Upper lobe of left lung (tissue), 4 donors: ENCODE results near the gene METTL27.

ENCODE experiments used
- EP300 ChIP-seq, 4 donors: sonication (generic); formaldehyde crosslinking; IDR thresholded peaks; one replicate each; pipeline ENCODE4 v1.5.1; 2017; ENCODE audit warnings: antibody characterized with exemption in 4 of 4, control low read depth in 2 of 4
- POLR2AphosphoS5 ChIP-seq, 2 donors: sonication (generic); formaldehyde crosslinking; IDR thresholded peaks; one replicate each; pipeline ENCODE4 v1.5.1; 2017; ENCODE audit warnings: antibody characterized with exemption in 2 of 2
- TF ChIP-seq, protein P1 (sequence below), 6 experiments: fragments of 450-650 bp in 4 of 6; fragments of 200-600 bp in 2 of 6; sonication (generic) in 2 of 6; IDR thresholded peaks; one replicate each; pipeline ENCODE4 v1.5.1; 2016 to 2019; ENCODE audit warnings: antibody characterized with exemption in 6 of 6

DNA sequence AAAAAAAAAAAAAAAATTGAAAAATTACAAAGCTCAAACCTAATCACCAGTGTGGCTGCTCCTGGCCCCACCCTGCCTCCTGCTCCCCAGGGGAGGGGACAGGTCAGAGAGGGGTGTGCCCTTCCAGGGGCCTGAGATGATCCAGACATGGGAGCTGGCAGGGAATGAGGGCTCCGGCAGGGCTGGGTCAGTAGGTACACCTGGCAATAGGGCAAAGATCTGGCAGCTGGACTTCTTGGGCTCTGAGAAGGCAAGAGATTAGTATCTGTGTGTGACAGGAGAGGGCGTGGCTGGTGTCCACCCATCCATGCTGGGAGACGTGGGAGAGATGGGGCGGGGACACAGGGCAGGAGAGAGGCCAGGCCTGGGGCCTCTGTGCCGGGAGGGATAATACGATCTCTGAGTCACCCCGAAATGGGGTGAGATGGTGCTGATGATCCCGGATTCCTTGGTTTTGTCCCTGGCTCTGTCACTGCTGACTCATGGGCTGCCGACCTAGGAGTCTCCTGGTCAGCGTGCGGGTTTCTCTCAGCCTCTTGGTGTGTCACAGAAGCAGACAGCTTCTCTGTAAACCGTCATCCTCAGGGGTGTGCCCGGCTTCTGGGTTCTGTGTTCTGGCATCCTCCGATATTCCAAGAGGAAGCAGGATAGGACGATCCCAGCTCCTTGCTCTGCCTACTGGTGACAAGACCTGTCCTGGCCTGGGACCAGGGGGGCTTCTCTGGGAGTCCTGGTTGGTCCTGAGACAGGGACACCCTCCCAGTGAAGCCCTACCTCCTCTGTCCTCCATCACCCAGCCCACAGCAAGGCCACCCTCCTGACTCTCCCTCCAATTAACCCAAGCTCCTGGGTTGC is 19.8 kb downstream of the METTL27 start:
- TF ChIP-seq POLR2AphosphoS5 (IDR thresholded peaks at IDR 0.05) (no peak), EP300 (IDR thresholded peaks at IDR 0.05) (no peak)
- TF ChIP-seq, protein P1, sequence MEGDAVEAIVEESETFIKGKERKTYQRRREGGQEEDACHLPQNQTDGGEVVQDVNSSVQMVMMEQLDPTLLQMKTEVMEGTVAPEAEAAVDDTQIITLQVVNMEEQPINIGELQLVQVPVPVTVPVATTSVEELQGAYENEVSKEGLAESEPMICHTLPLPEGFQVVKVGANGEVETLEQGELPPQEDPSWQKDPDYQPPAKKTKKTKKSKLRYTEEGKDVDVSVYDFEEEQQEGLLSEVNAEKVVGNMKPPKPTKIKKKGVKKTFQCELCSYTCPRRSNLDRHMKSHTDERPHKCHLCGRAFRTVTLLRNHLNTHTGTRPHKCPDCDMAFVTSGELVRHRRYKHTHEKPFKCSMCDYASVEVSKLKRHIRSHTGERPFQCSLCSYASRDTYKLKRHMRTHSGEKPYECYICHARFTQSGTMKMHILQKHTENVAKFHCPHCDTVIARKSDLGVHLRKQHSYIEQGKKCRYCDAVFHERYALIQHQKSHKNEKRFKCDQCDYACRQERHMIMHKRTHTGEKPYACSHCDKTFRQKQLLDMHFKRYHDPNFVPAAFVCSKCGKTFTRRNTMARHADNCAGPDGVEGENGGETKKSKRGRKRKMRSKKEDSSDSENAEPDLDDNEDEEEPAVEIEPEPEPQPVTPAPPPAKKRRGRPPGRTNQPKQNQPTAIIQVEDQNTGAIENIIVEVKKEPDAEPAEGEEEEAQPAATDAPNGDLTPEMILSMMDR (IDR thresholded peaks at IDR 0.05), result no peak
